OCI-LY3 (cell line): ENCODE measurements around the gene PALMD.

Source experiments
- H2AFZ ChIP-seq: fragments of 200-600, 300-600 bp; shearing (Covaris generic); 2 replicates; pipeline ENCODE4 v1.6.0; 2014; ENCODE audit warnings: antibody characterized with exemption, low read depth, low read length
- H3K27ac ChIP-seq: fragments of 200-600, 300-600 bp; sonication (generic); 2 replicates; pipeline ENCODE4 v1.5.1; 2014; ENCODE audit warnings: mild to moderate bottlenecking, low read length, moderate library complexity, mixed read lengths
- H3K27me3 ChIP-seq: fragments of 200-600, 300-600 bp; sonication (generic); 2 replicates; pipeline ENCODE4 v1.6.1; 2014; ENCODE audit warnings: low read depth, low read length, mixed read lengths
- H3K36me3 ChIP-seq: fragments of 200-600, 300-600 bp; sonication (generic); replicated peaks from 2 replicates; pipeline ENCODE3; 2014; ENCODE audit warnings: low read depth, low read length, mixed read lengths
- H3K4me1 ChIP-seq: fragments of 300-600, 200-600 bp; sonication (generic); 2 replicates; pipeline ENCODE4 v1.6.1; 2014; ENCODE audit warnings: low read length, mixed read lengths
- H3K4me2 ChIP-seq: fragments of 200-600, 300-600 bp; sonication (generic); 2 replicates; pipeline ENCODE4 v1.6.1; 2014; ENCODE audit warnings: low read length, mixed read lengths
- H3K4me3 ChIP-seq: fragments of 300-600, 200-600 bp; sonication (generic); 2 replicates; pipeline ENCODE4 v1.5.1; 2014; ENCODE audit warnings: antibody characterized with exemption, mild to moderate bottlenecking, low read length, moderate library complexity
- H3K79me2 ChIP-seq: fragments of 300-600, 200-600 bp; shearing (Covaris generic); 2 replicates; pipeline ENCODE4 v1.6.1; 2014; ENCODE audit warnings: mild to moderate bottlenecking, low read length, mixed read lengths
- H3K9ac ChIP-seq: fragments of 300-600, 200-600 bp; shearing (Covaris generic); 2 replicates; pipeline ENCODE4 v1.6.0; 2014; ENCODE audit warnings: mild to moderate bottlenecking, low read length, moderate library complexity
- H3K9me3 ChIP-seq: fragments of 200-600, 300-600 bp; shearing (Covaris generic); 2 replicates; pipeline ENCODE4 v1.6.1; 2014; ENCODE audit warnings: low read length, mixed read lengths; ENCODE audit not compliant: insufficient read depth
- H4K20me1 ChIP-seq: fragments of 200-600, 300-600 bp; sonication (generic); 2 replicates; pipeline ENCODE4 v1.6.1; 2016; ENCODE audit warnings: low read length, mixed read lengths; ENCODE audit not compliant: insufficient read depth
- EZH2phosphoT487 ChIP-seq: fragments of 200-600 bp; shearing (Covaris generic); IDR thresholded peaks from 2 replicates; pipeline ENCODE4 v1.6.1; 2018; ENCODE audit warnings: antibody characterized with exemption, mixed run types, low read depth
- TF ChIP-seq, protein P1 (sequence below): fragments of 200-600, 300-600 bp; sonication (generic); IDR thresholded peaks from 2 replicates; pipeline ENCODE4 v1.5.1; 2014; ENCODE audit warnings: antibody characterized with exemption, low read length, low read depth

Gene PALMD

DNA sequence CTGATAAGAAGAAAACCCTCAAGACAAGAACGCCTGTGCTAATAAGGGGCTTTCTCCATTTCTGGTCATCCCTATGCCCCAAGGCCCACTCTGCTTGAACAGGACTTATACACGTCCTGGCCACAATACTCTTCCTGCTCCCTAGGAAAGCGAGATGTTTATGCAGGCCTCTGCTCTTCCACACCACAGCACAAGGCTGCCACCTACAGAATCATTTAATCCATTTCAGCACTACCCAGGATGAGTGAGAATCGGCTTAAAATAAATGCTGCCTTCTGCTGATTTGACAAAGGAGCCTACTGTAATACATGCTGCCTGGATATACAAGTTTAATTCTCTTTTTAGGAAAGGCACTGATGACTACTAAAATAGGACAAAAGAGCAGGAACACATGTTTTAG, 91.1 kb downstream of the PALMD start:
- Histone ChIP-seq H3K27ac (no peak overlapping the region), H3K9ac (no peak overlapping the region), H3K36me3 (no peaks in the 10 kb centered on the region), H3K9me3 (no peaks in the 10 kb centered on the region), H3K4me3 (no peak overlapping the region), H4K20me1 (no peaks in the 10 kb centered on the region), H2AFZ (no peak overlapping the region), H3K4me2 (no peak overlapping the region), H3K79me2 (no peaks in the 10 kb centered on the region), H3K27me3 (no peaks in the 10 kb centered on the region), H3K4me1 (no peaks in the 10 kb centered on the region)
- no peak for TF ChIP-seq EZH2phosphoT487
- TF ChIP-seq, protein P1, sequence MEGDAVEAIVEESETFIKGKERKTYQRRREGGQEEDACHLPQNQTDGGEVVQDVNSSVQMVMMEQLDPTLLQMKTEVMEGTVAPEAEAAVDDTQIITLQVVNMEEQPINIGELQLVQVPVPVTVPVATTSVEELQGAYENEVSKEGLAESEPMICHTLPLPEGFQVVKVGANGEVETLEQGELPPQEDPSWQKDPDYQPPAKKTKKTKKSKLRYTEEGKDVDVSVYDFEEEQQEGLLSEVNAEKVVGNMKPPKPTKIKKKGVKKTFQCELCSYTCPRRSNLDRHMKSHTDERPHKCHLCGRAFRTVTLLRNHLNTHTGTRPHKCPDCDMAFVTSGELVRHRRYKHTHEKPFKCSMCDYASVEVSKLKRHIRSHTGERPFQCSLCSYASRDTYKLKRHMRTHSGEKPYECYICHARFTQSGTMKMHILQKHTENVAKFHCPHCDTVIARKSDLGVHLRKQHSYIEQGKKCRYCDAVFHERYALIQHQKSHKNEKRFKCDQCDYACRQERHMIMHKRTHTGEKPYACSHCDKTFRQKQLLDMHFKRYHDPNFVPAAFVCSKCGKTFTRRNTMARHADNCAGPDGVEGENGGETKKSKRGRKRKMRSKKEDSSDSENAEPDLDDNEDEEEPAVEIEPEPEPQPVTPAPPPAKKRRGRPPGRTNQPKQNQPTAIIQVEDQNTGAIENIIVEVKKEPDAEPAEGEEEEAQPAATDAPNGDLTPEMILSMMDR: peak; percentile 20; the same call in 1 of the 2 replicates

DNA sequence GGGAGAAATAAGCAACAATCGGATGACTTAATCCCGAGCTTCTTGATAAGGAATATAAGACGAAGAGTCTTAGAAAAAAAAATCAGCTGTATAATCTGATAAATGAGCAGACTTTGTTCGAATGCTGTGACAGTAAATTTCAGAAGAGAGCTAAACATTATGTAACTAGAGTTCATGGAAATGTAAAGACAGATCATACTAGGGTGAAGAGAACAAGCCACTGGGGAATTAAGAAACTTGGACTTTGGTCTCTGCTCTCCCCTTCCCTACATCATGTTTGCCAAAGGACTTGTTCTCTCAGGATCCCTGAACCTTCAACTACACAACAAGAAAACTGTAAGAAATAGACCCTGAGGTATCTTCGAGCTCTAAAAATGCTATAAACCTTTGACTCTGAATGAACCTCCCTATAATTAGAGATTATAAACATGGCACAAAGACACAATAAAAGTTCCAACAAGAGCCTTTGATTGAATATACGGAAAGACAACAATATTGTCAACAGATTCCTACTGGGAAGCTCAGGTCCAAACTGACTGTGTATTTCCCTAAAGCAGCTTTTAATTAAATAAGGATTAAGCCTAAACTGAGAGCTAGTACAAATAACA, 93.0 kb downstream of the PALMD start:
- Histone ChIP-seq H4K20me1 (no peaks in the 10 kb centered on the region), H3K27me3 (no peaks in the 10 kb centered on the region), H3K9ac (no peak overlapping the region), H3K4me1 (no peaks in the 10 kb centered on the region), H3K9me3 (no peaks in the 10 kb centered on the region), H3K79me2 (no peaks in the 10 kb centered on the region), H3K36me3 (no peaks in the 10 kb centered on the region), H3K4me2 (no peak overlapping the region), H3K4me3 (no peak overlapping the region), H2AFZ (no peak overlapping the region), H3K27ac (no peak overlapping the region)
- TF ChIP-seq, protein P1: no peak
- TF ChIP-seq EZH2phosphoT487: no peak

DNA sequence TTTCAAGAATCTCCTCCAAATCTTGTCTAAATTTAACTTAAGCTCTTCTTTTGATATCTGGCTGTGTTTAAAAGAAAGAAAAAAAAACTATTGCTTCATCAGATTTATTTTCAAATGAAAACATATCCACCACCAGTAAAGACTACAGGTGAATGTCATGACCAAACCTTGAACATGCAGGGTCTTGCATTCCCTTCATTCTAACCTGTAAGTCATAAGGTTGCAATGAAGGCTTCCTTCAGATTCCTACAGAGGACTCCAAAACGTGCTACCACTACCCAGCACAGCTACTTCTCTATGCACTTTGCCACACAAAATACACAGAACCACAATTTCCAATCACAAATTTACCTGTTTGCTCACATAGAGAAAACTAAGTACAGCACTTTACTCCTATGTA, 94.2 kb downstream of the PALMD start:
- Histone ChIP-seq H3K27me3 (no peaks in the 10 kb centered on the region), H3K79me2 (no peaks in the 10 kb centered on the region), H2AFZ (no peak overlapping the region), H3K27ac (no peak overlapping the region), H3K36me3 (no peaks in the 10 kb centered on the region), H4K20me1 (no peaks in the 10 kb centered on the region), H3K9ac (no peak overlapping the region), H3K4me2 (no peak overlapping the region), H3K4me1 (no peaks in the 10 kb centered on the region), H3K4me3 (no peak overlapping the region), H3K9me3 (no peaks in the 10 kb centered on the region)
- TF ChIP-seq, protein P1: no peak
- TF ChIP-seq EZH2phosphoT487: no peak
